Caki2 (cell line): ENCODE measurements around the gene PTPRN2. TPM values are rescaled to one million over a fixed set of nuclear protein-coding genes. Genes with fewer than 3 reads are reported as not detected.
"Not testable (repeated sequence)": the region's sequence is repeated elsewhere in the genome, so short reads cannot be mapped to it uniquely, and the experiment has no call there.

Experiments
- DNase-seq: peaks from one replicate; pipeline ENCODE4 v3.0.0-alpha.2; 2015; ENCODE audit warnings: low read depth
- in situ Hi-C: cut with HindIII; loops from 2 replicates; pipeline ENCODE4 v1.10.0; 2016; ENCODE audit warnings: low sequenced_read_pairs, low pct_unique_long_range_greater_than_20kb, mixed read lengths
- total RNA-seq: library from RNA; depleted of rRNA; stranded (reverse); fragments of >200 nt; shearing (Covaris generic); gene quantifications from 2 replicates; pipeline ENCODE4 v1.2.3, GENCODE V29; 2014; ENCODE audit warnings: low replicate concordance

The PTPRN2 gene
- total RNA-seq, 1 experiment from 2014 or later: 0.88 TPM

DNA sequence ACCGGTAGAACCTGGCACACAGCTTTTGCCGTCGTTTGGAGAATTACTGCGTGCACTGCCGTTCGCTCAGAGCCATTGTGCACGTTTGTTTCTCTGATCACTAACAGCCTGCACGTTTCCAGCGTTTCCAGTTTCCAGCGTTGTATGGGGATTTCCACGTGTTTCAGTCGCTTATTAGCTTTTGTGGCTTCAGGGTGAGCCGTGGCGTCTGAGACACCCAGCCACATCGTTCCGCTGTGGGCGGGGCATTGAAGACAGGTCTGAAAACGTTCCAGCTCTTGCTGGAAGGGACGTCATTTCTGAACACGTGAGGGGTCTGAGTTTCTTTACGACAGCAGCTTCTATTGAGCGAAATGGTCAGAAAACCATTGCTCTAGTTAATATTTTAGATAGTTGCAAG, 1086.0 kb downstream of the PTPRN2 start:
- no peak for DNase-seq
- in situ Hi-C loops: no loop called here

DNA sequence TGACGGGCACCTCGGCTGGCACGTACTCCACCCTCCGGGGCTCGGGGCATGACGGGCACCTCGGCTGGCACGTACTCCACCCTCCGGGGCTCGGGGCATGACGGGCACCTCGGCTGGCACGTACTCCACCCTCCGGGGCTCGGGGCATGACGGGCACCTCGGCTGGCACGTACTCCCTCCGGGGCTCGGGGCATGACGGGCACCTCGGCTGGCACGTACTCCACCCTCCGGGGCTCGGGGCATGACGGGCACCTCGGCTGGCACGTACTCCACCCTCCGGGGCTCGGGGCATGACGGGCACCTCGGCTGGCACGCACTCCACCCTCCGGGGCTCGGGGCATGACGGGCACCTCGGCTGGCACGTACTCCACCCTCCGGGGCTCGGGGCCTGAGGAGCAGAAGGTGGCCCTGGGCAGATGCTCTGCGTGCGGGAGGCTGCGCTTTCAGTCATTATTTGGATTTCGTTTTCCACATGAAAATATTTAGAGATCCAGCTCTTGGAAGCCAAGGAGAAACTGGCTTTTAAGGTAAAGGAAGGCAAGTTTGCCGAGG, 1086.6 kb downstream of the PTPRN2 start:
- in situ Hi-C loops: not testable (repeated sequence)

DNA sequence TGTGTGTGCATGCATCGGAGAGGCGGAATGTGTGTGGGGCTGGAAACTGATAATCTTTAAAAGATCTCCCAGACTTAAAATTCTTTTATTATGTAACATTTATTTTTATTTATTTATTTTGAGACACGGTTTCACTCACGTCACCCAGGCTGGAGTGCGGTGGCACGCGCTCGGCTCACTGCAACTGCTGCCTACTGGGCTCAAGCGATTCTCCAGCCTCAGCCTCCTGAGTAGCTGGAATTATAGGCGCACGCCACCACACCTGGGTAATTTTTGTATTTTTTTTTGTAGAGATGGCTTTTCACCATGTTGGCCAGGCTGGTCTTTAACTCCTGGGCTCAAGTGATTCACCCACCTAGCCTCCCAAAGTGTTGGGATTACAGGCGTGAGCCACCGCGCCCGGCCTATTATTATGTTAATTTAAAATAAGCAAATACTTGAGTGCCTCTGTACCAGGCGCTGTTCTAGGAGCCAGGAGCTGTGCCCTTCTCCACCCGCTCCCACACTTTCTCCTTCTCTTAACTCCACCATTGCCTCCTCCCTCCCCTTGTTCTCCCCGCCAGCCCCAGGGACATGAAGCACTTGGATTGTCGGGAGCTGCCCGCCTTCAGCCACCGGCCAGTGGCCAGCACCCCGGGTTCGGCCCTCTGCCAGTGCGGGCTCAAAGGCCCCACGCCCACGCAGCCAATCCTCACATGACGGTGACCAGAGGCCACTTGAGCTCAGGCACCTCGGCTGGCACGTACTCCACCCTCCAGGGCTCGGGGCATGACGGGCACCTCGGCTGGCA, 1087.3 kb downstream of the PTPRN2 start:
- no peak for DNase-seq
- in situ Hi-C loops: no loop called here

More for the DNA sequence above, 1086.6 kb downstream of the PTPRN2 start:
- not testable (repeated sequence) for DNase-seq

DNA sequence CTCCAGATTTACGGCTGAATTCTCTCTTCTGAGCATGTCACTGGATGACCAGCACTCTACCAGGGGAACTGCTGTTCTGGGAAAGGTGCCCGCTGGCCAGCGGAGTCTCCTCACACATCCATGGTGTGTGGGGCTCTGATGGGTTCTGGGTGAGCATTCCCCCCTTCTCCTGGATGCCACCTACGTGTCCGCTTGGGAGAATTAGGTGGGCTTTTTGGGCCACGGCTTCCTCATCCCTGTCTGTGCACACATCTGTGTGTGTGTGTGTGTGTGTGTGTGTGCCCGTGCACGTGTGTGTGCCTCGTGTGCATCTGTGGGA, 1087.8 kb downstream of the PTPRN2 start:
- DNase-seq: no peak
- in situ Hi-C loops: no loop called here

DNA sequence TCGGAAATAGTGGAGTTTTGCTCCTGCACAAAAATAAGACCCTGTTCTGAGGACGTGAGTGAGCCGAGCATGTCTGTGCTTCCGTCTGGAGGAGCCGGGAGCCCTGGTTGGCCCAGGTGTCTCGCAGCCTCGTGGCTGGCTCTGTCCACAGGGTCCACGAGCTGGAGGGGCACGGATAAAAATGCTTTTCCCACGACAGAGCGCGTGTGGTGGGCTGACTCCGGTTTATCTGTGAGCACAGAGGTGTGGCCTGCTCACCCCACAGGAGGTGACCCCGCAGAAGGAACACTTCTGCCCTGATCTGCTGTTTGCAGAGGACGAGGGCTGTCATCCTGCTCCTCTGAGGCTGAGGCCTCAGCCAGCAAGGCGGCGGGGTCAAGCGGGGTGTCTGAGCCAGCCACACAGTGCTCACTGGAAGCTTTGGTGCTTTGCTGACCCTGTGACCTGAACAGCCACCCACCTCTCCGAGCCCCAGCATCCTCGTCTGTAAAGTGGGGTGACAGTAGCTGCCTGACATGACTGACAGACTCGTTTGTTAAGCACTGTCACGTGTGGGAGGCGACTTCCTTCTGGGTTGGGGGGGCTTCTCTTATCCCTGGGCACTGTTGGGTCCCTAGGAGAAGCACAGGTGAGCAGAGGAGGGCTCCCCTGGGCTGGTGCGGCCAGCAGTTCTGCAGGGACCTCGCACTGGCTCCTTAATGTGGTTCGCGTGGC, 1088.3 kb downstream of the PTPRN2 start:
- in situ Hi-C loops: no loop called here
- DNase-seq: no peak

DNA sequence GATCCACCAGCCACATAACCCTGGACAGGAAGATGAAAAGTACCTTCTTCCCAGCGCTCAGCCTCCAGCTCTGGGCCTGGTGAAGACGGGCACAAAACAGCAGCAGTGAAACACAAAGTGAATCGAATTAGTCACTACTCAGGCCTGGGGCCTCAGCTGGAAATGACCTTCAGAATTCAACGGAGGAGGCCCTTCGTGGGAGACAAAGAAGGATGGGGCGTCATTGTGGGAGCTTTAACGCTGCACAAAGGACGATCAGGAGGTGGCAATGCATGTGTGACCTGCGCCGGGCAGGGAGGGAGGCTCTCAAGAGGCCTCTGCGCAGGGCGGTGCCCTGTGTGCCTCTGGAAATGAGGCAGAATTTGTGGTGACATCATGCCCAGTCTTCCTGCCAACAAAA, 1089.0 kb downstream of the PTPRN2 start:
- DNase-seq: no peak
- in situ Hi-C loops: no loop called here

DNA sequence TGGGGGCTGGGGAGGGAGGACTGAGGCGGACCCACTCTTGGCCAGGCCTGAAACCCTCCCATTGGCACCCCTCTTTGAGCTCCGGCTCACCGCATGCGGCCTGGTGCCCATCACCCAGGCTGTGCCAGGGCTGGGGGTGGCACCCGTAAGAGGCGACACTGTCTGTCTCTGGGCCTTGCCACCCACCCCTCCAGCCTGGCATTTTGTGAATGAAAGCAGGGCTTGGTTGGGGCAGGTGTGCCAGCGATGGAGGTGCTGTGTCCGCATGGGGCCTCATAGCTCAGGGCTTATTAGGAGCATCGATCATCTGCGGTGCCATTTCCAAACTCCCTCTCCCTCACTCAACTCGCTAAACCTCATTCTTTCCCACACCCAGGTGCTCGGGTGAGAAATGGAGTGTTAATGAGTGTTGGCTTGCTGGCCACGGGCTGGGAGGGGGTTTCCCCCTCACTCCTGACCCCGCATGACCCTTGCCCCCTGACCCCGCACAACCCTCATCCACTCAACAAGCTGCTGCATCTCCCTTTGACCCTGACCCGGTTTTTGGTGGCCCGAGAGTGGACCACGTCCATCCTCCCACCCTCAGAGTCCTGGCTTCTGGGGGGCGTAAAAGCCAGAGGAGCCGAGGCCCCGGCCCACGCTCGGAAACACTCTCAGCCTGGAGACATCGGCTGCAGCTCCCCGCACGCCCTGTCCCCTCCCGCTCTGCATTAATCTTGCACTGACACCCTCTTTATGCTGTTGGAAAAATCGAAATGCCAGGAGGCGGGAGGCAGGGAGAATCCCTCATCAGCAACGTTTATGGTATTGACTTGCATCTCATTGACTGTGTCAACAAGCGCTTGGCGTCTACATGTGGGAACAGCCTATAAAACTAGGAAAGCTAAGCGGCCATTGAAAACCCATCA, 1089.6 kb downstream of the PTPRN2 start:
- DNase-seq: no peak
- in situ Hi-C loops: no loop called here

DNA sequence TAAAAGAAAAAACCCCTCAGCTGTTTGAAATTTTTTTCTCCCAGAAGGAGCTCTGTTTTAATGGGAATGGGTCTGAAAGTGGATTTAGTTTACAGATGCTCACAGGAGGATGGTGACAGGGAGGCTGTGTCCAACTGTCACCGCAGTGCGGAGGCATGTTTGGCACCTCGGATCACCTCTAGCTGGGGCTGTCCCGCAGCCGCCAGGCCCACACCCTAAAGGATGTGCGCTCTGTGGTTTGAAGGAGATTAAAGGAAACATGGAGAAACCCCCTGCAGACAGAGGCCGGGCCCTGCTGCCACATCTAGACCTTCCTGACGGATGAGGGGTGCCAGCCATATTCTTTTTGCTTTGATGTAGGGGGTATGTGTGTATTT, 1090.3 kb downstream of the PTPRN2 start:
- in situ Hi-C loops: no loop called here
- no peak for DNase-seq

DNA sequence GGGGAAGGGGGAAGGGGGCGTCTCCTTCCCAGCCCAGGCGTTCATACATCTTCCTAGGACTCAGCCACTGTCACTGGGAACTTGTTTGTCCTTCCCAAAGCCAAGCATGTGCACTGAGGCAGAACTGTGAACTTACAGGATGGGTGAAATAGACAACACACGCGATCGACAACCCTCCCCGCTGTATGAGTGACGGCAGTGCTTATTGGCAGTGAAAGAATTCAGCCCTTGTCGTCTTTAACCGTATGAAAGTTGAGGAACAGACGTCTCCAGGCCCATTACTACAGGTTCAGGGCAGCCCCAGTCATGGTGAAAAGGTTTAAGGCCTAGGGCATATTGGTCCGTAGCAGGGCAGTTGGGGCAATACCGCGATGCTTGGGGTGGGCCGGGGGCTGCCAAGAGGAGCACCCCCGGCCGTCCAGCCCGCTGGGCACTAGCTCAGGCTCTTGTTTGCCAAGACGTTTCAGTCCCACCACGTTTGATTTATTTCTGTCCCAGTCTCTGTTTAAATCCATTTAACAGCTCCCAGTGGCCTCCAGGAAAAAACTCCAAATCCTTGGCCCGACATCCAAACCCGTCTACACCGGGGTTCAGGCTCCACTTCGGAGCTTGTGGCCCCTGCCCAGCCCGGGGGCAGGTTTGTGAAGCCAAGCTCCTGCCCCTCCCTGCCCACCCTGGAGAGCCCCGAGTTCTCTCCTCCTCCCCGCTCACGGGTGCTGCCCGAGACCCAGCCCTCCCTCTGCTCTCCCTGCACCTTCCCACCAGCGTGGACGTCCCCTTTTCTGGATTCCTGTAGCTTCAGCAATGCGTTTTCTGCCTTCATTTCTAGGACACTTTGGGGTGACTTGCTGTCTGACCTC, 1091.0 kb downstream of the PTPRN2 start:
- in situ Hi-C loops: no loop called here
- no peak for DNase-seq

DNA sequence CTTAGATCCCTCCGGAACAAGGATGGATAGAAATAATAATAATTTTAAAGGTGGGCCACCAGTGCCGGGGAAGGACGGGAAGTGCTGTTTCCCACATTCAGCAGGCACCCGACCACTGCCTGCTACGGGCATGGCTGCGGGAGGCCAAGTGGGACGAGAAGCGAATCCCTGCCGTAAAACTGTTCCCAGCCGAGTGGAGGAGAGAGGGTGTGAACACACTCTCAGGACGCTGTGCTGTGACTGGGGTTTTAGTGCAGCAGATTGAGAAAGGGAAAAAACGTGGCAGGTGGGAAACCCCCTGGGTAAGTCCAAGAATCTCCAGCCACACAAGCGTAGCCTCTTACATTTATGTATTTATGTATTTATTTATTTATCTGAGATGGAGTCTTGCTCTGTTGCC, 1092.0 kb downstream of the PTPRN2 start:
- DNase-seq: no peak
- in situ Hi-C loops: no loop called here

DNA sequence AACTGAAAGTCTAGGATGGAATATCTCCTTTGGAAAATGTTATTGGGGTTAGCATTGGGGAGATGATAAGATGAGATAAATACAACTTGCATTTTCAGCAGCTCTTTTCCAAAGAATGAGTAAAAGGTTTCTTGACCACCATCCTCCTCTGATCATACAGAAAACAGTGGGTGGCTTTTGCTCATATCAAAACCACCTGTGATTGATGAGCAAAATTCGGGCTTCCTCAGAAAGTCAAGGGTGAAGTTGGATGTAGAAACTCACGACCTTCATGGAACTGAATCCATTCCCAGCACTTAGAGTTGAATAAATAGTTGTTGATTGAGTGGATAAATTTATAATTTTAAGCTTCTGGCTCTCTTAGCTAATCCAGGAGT, 1092.5 kb downstream of the PTPRN2 start:
- in situ Hi-C loops: no loop called here
- DNase-seq: no peak

DNA sequence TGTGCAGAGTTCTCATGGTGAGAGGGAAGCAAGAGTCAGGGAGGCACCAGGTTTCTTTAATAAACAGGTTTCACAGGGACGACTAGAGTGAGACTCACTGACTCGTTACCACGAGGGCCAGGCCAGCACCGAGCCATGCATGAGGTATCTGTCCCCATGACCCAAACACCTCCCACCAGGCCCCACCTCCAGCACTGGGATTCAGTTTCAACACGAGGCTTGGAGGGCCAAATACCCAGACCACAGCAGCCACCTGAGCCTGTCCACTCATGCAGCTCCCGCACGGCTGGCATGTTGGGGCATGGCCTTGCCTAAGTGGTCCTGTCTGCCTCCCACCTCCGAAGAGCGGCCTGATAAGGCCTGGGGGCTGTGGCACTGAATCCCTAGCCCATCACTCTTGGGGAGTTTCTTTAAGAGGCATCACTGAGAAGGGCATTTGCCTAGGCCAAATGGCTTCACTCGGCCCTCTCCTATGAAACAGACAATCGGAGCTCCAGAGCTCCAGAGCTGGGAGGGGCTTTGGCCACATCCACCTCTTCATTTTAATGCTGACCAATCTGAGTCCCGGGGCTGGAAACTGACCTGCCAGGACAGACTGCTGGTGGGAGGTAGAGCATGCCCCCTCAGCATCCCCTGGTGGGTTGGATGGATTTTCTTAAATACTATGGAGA, 1093.0 kb downstream of the PTPRN2 start:
- in situ Hi-C loops: no loop called here
- DNase-seq: no peak

DNA sequence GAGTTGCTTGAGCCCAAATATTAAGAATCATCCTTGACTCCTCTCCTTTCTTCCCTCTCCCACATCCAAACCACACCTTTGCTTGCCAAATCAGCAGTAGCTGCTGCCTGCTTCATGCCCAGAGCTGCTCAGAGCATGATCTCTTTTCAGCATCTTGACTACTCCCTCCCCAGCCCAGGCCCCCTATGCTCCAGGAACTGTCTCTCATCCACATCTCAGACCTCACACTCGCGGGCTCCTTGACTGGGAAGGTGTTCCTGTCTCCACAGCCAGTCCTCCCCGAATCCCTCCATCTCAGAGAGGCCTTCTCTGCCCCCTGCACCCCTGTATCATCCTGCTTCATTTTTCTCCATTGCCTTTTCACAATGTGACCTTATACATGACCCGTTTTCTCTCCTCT, 1093.8 kb downstream of the PTPRN2 start:
- in situ Hi-C loops: no loop called here
- no peak for DNase-seq

DNA sequence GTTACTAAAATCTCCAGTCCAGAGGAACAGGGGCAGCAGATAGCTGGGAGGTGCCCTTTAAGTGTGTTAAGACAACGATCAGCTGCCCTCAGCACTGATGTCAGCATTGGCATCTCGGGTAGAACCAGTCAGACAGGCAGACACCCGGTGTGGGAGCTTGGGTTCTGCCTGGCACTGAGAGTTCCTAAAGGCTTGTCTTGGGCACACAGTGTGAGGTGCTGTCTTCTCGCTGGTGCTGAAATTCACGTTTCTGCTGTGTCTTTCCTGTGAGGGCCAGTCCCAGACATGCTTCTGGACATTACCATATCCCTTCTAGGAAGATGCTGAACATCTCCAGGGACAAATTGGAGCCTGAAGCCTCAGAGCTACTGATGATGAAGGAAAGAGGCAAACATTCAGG, 1094.6 kb downstream of the PTPRN2 start:
- in situ Hi-C loops: no loop called here
- DNase-seq: no peak

DNA sequence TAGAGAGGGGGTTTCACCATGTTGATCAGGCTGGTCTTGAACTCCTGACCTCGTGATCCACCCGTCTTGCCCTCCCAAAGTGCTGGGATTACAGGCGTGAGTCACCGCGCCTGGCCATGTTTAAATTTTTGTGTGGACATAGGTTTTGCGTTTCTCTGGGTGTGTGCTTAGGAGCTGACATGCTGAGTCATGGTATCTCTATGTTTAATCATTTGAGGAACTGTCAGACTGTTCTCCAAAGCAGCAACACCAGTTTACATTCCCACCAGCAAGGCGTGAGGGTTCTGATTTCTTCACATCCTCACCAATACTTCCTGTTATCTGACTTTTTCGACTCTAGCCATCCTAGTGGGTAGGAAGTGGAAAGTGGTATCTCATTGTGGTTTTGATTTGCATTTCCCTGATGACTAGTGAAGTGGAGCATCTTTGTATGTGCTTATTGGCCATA, 1097.1 kb downstream of the PTPRN2 start:
- DNase-seq: peak; percentile 88
- in situ Hi-C loops: no loop called here

DNA sequence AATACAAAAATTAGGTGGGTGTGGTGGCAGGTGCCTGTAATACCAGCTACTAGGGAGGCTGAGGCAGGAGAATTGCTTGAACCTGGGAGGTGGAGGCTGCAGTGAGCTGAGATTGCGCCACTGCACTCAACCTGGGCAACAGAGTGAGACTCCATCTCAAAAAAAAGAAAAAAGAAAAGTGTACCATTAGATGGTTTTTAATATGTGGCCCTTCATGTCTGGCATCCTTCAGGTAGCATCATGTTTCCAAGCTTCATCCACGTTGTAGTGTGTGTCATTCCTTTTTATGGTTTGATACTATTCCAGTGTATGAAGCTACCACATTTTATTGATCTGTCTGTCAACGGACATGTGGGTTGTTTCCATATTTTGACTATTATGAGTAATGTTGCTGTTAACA, 1097.8 kb downstream of the PTPRN2 start:
- DNase-seq, in situ Hi-C loops: not testable (repeated sequence)
